IMR-90 (cell line): Measurements from ENCODE around the gene SARS1.

Source experiments
- MAFK ChIP-seq: IDR thresholded peaks from 2 replicates; pipeline ENCODE4 v1.6.1; 2012; ENCODE audit warnings: low read depth, low read length, improper control_type of control experiment
- POLR2A ChIP-seq: IDR thresholded peaks from 2 replicates; pipeline ENCODE4 v1.6.1; 2012; ENCODE audit warnings: mild to moderate bottlenecking, low read depth, low read length
- RFX5 ChIP-seq: IDR thresholded peaks from 2 replicates; pipeline ENCODE4 v1.8.0; 2012; ENCODE audit warnings: low read depth, mild to moderate bottlenecking, low read length, moderate library complexity

- TF ChIP-seq RFX5, result no peak
- no peak for TF ChIP-seq POLR2A
- TF ChIP-seq MAFK, result no peak
Measured at GRCh38 chr1:109274533-109275476, 61.1 kb downstream of the SARS1 start.
